Measurements from ENCODE around the gene SUCLG2. TPM values are rescaled to one million over a fixed set of nuclear protein-coding genes. Genes with fewer than 3 reads are reported as not detected.

SUCLG2 gene
- total RNA-seq, 1 donor from 2014 or later: 33.8 TPM

DNA sequence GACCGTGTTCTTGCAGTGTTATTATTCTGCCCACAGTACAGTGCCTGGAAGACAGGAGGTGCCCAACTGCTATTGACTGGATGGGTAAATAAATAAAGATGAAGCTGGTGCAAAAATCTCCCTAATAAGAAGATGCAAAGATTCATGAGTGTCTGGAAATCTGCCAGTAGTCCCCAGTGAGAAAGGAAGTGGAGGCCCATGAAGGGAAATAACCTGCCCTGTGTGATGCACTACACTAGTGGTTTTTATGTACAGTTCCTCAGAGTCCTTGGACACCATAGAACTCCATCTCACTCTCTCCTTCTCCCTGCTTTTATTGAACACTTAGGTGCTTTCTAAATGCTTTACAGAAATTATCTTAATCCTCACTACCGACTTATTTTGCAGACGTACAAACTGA lies 8.3 kb upstream of the SUCLG2 start:
- Mint-ChIP-seq H3K27me3 (ENCODE audit: unreplicated experiment) (no peaks in the 10 kb centered on the region), H3K9me3 (ENCODE audit: unreplicated experiment) (no peaks in the 10 kb centered on the region), H3K4me3 (ENCODE audit: unreplicated experiment) (no peak overlapping the region), H3K36me3 (ENCODE audit: low read depth, unreplicated experiment) (no peaks in the 10 kb centered on the region), H3K4me1 (ENCODE audit: unreplicated experiment) (peaks cover 6% of the 10 kb centered on the region), H3K27ac (ENCODE audit: unreplicated experiment) (no peak overlapping the region)
- no peak for DNase-seq (ENCODE audit: low spot score)
- TF ChIP-seq, protein P1, sequence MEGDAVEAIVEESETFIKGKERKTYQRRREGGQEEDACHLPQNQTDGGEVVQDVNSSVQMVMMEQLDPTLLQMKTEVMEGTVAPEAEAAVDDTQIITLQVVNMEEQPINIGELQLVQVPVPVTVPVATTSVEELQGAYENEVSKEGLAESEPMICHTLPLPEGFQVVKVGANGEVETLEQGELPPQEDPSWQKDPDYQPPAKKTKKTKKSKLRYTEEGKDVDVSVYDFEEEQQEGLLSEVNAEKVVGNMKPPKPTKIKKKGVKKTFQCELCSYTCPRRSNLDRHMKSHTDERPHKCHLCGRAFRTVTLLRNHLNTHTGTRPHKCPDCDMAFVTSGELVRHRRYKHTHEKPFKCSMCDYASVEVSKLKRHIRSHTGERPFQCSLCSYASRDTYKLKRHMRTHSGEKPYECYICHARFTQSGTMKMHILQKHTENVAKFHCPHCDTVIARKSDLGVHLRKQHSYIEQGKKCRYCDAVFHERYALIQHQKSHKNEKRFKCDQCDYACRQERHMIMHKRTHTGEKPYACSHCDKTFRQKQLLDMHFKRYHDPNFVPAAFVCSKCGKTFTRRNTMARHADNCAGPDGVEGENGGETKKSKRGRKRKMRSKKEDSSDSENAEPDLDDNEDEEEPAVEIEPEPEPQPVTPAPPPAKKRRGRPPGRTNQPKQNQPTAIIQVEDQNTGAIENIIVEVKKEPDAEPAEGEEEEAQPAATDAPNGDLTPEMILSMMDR (IDR thresholded peaks at IDR 0.05; ENCODE audit: unreplicated experiment): no peak

DNA sequence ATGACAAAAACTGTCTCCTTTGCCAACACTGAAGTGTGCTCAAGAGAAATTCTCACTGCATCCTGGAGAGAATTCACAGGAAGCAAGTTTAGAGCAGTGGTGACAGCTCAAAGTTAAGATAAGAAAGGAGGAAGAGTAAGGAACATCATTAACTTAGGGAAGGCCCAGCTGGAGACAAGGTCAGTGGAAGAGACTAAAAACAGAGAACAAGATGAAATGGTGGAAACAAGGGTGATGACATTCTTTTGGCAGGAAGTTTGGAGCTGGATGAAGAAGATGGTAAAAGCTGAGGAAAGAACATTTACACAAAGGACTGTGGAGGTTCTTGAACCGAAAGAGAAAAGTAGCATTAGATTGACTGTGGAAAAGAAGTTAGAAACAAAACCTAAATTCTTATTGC lies 6.7 kb upstream of the SUCLG2 start:
- peak overlapping the region; percentile 1 for H3K27ac Mint-ChIP-seq (ENCODE audit: unreplicated experiment)

DNA sequence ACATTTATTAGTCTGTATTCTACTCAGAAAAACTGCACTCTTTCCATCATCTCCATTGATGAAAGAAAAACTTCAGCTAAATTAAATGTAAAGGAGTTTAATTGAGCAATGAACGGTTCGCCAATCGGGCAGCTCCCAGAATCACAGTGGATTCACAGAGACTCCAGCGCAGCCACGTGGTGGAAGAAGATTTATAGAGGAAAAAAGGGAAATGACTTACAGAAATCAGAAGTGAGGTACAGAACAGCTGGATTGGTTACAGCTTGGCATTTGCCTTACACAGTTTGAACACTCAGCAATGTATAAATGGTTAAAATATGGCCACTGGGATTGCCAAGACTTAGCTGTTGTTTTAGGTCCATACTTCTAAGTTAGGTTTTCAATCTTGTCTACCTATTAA lies 2.8 kb upstream of the SUCLG2 start:
- H3K27me3 Mint-ChIP-seq (ENCODE audit: unreplicated experiment): no peaks in the 10 kb centered on the region
- no peak overlapping the region for H3K27ac Mint-ChIP-seq (ENCODE audit: unreplicated experiment)
- no peak for DNase-seq (ENCODE audit: low spot score)
- no peaks in the 10 kb centered on the region for H3K36me3 Mint-ChIP-seq (ENCODE audit: low read depth, unreplicated experiment)
- H3K9me3 Mint-ChIP-seq (ENCODE audit: unreplicated experiment): no peaks in the 10 kb centered on the region
- H3K4me1 Mint-ChIP-seq (ENCODE audit: unreplicated experiment): peaks cover 13% of the 10 kb centered on the region
- TF ChIP-seq, protein P1 (IDR thresholded peaks at IDR 0.05; ENCODE audit: unreplicated experiment): no peak
- H3K4me3 Mint-ChIP-seq (ENCODE audit: unreplicated experiment): no peak overlapping the region

More for the DNA sequence above, 6.7 kb upstream of the SUCLG2 start:
- Mint-ChIP-seq H3K27me3 (ENCODE audit: unreplicated experiment) (no peaks in the 10 kb centered on the region), H3K4me1 (ENCODE audit: unreplicated experiment) (peaks cover 6% of the 10 kb centered on the region), H3K36me3 (ENCODE audit: low read depth, unreplicated experiment) (no peaks in the 10 kb centered on the region), H3K4me3 (ENCODE audit: unreplicated experiment) (no peak overlapping the region), H3K9me3 (ENCODE audit: unreplicated experiment) (no peaks in the 10 kb centered on the region)
- no peak for DNase-seq (ENCODE audit: low spot score)
- TF ChIP-seq, protein P1 (IDR thresholded peaks at IDR 0.05; ENCODE audit: unreplicated experiment): no peak

DNA sequence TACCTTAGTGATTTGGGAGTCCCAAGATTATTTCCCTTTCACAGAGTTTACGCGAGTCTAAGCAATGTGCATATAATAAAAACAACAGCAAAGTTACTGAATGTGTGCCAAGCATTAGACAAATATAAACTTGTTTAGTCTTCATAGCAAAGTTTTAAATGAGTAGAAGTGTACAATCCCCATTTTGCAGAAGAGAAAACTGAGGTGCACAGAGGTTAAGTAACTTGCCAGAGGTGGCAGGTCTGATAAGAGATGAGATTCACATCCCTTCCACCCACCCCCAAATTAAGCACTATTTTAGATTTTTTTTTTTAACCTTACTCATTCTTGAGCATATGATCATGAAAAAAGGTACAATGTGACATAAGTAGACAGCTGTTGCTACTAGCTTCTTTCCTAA lies 2.2 kb upstream of the SUCLG2 start:
- TF ChIP-seq, protein P1 (IDR thresholded peaks at IDR 0.05; ENCODE audit: unreplicated experiment): no peak
- no peaks in the 10 kb centered on the region for H3K27me3 Mint-ChIP-seq (ENCODE audit: unreplicated experiment)
- no peaks in the 10 kb centered on the region for H3K36me3 Mint-ChIP-seq (ENCODE audit: low read depth, unreplicated experiment)
- no peaks in the 10 kb centered on the region for H3K9me3 Mint-ChIP-seq (ENCODE audit: unreplicated experiment)
- no peak overlapping the region for H3K4me3 Mint-ChIP-seq (ENCODE audit: unreplicated experiment)
- peaks cover 13% of the 10 kb centered on the region for H3K4me1 Mint-ChIP-seq (ENCODE audit: unreplicated experiment)
- no peak for DNase-seq (ENCODE audit: low spot score)
- H3K27ac Mint-ChIP-seq (ENCODE audit: unreplicated experiment): no peak overlapping the region

DNA sequence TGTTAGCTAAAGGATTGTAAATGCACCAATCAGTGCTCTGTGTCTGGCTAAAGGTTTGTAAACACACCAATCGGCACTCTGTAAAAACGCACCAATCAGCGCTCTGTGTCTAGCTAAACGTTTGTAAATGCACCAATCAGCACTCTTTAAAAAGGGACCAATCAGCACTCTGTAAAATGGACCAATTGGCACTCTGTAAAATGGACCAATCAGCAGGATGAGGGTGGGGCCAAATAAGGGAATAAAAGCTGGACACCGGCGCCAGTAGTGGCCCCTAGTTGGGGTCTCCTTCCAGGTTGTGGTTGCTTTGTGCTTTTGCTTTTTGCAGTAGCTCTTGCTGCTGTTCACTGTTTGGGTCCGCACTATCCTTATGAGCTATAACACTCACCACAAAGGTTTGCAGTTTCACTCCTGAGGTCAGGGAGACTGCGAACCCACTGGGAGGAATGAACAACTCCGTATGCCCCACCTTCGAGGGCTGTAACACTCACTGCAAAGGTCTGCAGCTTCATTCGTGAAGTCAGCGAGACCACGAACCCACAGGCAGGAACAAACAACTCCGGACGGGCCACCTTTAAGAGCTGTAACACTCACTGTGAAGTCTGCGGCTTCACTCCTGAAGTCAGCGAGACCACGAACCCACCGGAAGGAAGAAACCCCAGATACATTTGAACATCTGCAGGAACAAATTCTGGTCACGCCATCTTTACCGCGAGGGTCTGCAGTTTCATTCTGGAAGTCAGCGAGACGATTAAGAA lies 1.1 kb upstream of the SUCLG2 start:
- Mint-ChIP-seq H3K27me3 (ENCODE audit: unreplicated experiment) (no peaks in the 10 kb centered on the region), H3K36me3 (ENCODE audit: low read depth, unreplicated experiment) (no peaks in the 10 kb centered on the region), H3K9me3 (ENCODE audit: unreplicated experiment) (no peaks in the 10 kb centered on the region), H3K4me1 (ENCODE audit: unreplicated experiment) (peaks cover 7% of the 10 kb centered on the region), H3K4me3 (ENCODE audit: unreplicated experiment) (peak overlapping the region; percentile 42), H3K27ac (ENCODE audit: unreplicated experiment) (no peak overlapping the region)
- TF ChIP-seq, protein P1 (IDR thresholded peaks at IDR 0.05; ENCODE audit: unreplicated experiment): no peak
- DNase-seq (ENCODE audit: low spot score): no peak

Data from endothelial cell (in vitro differentiated cells).